Mammary epithelial cell (primary cell): Measurements from ENCODE around the gene MBD6.

ENCODE experiments used
- CTCF ChIP-seq, 2 donors: IDR thresholded peaks in 1 of 2; conservative IDR thresholded peaks in 1 of 2; 2 replicates each; pipeline ENCODE4 v1.5.1; 2011 to 2012; ENCODE audit warnings: inconsistent platforms in 2 of 2, low read length in 2 of 2, mild to moderate bottlenecking in 2 of 2, control low read depth in 1 of 2, low read depth in 1 of 2; ENCODE audit not compliant: insufficient read depth in 1 of 2; ENCODE audit errors: extremely low read depth in 1 of 2
- EZH2 ChIP-seq: IDR thresholded peaks from 2 replicates; pipeline ENCODE4 v1.6.1; 2012; ENCODE audit warnings: low read length, inconsistent platforms, borderline replicate concordance

GRCh38 chr12:57531836-57532235, 9.2 kb downstream of the MBD6 start:
- no peak for TF ChIP-seq CTCF (conservative IDR thresholded peaks at IDR 0.05 in 1 of 2, IDR thresholded peaks at IDR 0.05 in 1 of 2; ENCODE audit: extremely low read depth in 1 of 2, insufficient read depth in 1 of 2, low read depth in 1 of 2, low read length in 2 of 2)
- no peak for TF ChIP-seq EZH2
